Measurements from ENCODE around the gene CD27. TPM values are rescaled to one million over a fixed set of nuclear protein-coding genes. Genes with fewer than 3 reads are reported as not detected.

The CD27 gene
- total and polyA plus RNA-seq, 2 of the 8 experiments (the other 6 are each of a cell fraction or from before 2014, with no cell fraction given): 0.28 to 0.39 TPM

DNA sequence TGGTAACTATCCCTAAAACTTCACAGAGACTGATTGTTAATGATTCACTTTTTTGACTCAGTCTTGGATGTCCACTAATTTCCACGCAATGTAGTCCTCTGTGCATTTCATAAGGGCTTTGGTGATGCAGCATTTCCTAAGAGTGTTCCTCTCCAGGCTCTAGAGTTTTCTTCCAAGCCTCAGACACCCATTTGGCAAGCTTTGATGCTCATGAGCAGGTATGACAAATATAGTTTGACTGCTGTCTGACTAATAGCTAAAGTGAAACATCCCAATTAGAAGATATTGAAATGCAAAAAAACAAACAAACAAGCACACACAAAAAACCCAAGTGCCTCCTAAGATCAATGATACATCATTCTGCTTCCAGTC lies 27.2 kb downstream of the CD27 start:
- Histone ChIP-seq H3K23me2 (ENCODE audit: low read depth, low read length) (peaks cover 12% of the 10 kb centered on the region), H2BK120ac (replicated peaks; ENCODE audit: low read depth, low read length) (no peak overlapping the region), H3K27ac (ENCODE audit: low read depth, low read length) (no peak overlapping the region), H2BK5ac (ENCODE audit: low read depth, low read length) (no peak overlapping the region), H2BK12ac (ENCODE audit: low read depth, low read length) (no peak overlapping the region), H3K79me2 (ENCODE audit: control insufficient read depth in 1 of 2, insufficient read depth in 2 of 2, low read length in 2 of 2) (peaks cover 0 to 15% of the 10 kb centered on the region in 2 experiments; a peak in 2 of 4 replicates), H3K4me1 (replicated peaks in 1 of 4; ENCODE audit: control insufficient read depth in 3 of 4, insufficient read depth in 4 of 4, low read length in 3 of 4) (peaks cover 3 to 7% (median 3%) of the 10 kb centered on the region in 4 experiments; a peak in 3 of 7 replicates), H2AK5ac (ENCODE audit: low read depth, low read length) (no peak overlapping the region), H3K18ac (ENCODE audit: extremely low read depth, low read length) (no peak overlapping the region), H3K9me3 (ENCODE audit: insufficient read depth in 2 of 2, low read depth in 1 of 2, low read length in 1 of 2) (peaks cover 0 to 10% of the 10 kb centered on the region in 2 experiments; a peak in 2 of 4 replicates), H3K4me3 (ENCODE audit: extremely low read depth in 1 of 4, insufficient read depth in 2 of 4, low read depth in 3 of 4, low read length in 4 of 4) (no peak overlapping the region), H4K91ac (replicated peaks; ENCODE audit: insufficient read length, low read length) (no peak overlapping the region), H3K56ac (replicated peaks; ENCODE audit: insufficient read length, low read depth, low read length) (no peak overlapping the region), H4K20me1 (replicated peaks in 1 of 2; ENCODE audit: control insufficient read depth in 1 of 2, insufficient read depth in 2 of 2, low read length in 2 of 2) (peaks cover 0 to 7% of the 10 kb centered on the region in 2 experiments), H3K4me2 (ENCODE audit: insufficient read depth in 1 of 2, low read depth in 2 of 2, low read length in 2 of 2) (no peak overlapping the region; a peak in 1 of 4 replicates), H2BK15ac (ENCODE audit: low read length) (no peak overlapping the region), H2AFZ (ENCODE audit: low read length) (no peak overlapping the region), H3K79me1 (ENCODE audit: low read depth, low read length) (peaks cover 4% of the 10 kb centered on the region), H3K9ac (replicated peaks in 1 of 4; ENCODE audit: extremely low read depth in 1 of 4, low read depth in 3 of 4, low read length in 3 of 4) (no peak overlapping the region), H4K8ac (ENCODE audit: extremely low read depth, insufficient read depth, low read length) (no peak overlapping the region), H2BK20ac (ENCODE audit: low read length) (no peak overlapping the region), H3K14ac (ENCODE audit: insufficient read length) (no peak overlapping the region), H3K4ac (replicated peaks; ENCODE audit: insufficient read length, low read depth, low read length) (no peak overlapping the region), H3K36me3 (ENCODE audit: control insufficient read depth in 2 of 4, insufficient read depth in 4 of 4, low read length in 3 of 4) (no peaks in the 10 kb centered on the region; a peak in 1 of 8 replicates), H3K23ac (ENCODE audit: insufficient read length) (no peak overlapping the region), H3K27me3 (replicated peaks in 1 of 4; ENCODE audit: control insufficient read depth in 3 of 4, extremely low read depth in 1 of 4, insufficient read depth in 3 of 4, low read length in 3 of 4) (no peaks in the 10 kb centered on the region; a peak in 1 of 7 replicates), H4K5ac (ENCODE audit: insufficient read length, low read depth, low read length) (no peak overlapping the region)
- no peak for FAIRE-seq
- ChIA-PET CTCF (ENCODE audit: partially characterized antibody) (interaction anchor here (1.0 to 1.1 kb wide), 2 partner anchors 13 to 48 kb away, joined by 3 read pairs; no protein-coding TSS in a partner anchor), POLR2A (ENCODE audit: partially characterized antibody) (interaction anchor here (2.7 to 6.1 kb wide), 4 partner anchors 14 to 63 kb away, joined by 18 to 84 read pairs (median 54); partner anchors contain the start of gene GAPDH)
- DNase-seq (ENCODE audit: low read depth in 1 of 2, low spot score in 2 of 2): no peak
- WGBS, 2 experiments (ENCODE audit: extremely low coverage in 1 of 2, insufficient coverage in 1 of 2, insufficient read length in 1 of 2, insufficient replicate concordance in 2 of 2, low coverage in 1 of 2, low lambda C conversion rate in 2 of 2, missing lambda C conversion rate in 1 of 2): 94% methylated on average over 1 of the region's 1 CpG; no CpG with 5 or more reads in 1 of the 2 experiments
- TF ChIP-seq SIX5 (IDR thresholded peaks at IDR 0.05; ENCODE audit: low read depth, low read length) (no peak), KDM5A (IDR thresholded peaks at IDR 0.05; ENCODE audit: low read length) (no peak), HDAC6 (IDR thresholded peaks at IDR 0.05; ENCODE audit: low read depth, low read length) (no peak), YY1 (IDR thresholded peaks at IDR 0.05; ENCODE audit: low read depth, low read length) (no peak), SIN3A (conservative IDR thresholded peaks at IDR 0.05 in 1 of 2, IDR thresholded peaks at IDR 0.05 in 1 of 2; ENCODE audit: low read depth in 1 of 2, low read length in 2 of 2) (no peak), ZNF274 (IDR thresholded peaks at IDR 0.05; ENCODE audit: borderline replicate concordance, extremely low read depth, low read length) (no peak), KDM4A (IDR thresholded peaks at IDR 0.05; ENCODE audit: low read depth, low read length, severe bottlenecking) (no peak), CBX8 (IDR thresholded peaks at IDR 0.05; ENCODE audit: borderline replicate concordance, low read depth, low read length) (no peak)
